ENCODE measurements around the gene TSC2.
A peak's percentile ranks its signal among the peaks of the same experiment; 100 is the strongest.

The TSC2 gene

GRCh38 chr16:2006317-2006716 is 41.5 kb upstream of the TSC2 start:
- TF ChIP-seq USF1 (IDR thresholded peaks at IDR 0.05) (no peak), TCF12 (IDR thresholded peaks at IDR 0.05; ENCODE audit: low read depth) (no peak), EGR1 (IDR thresholded peaks at IDR 0.05) (no peak), TEAD4 (IDR thresholded peaks at IDR 0.05) (no peak), CREB1 (IDR thresholded peaks at IDR 0.05; ENCODE audit: low read depth) (no peak), ZBTB7A (IDR thresholded peaks at IDR 0.05; ENCODE audit: low read depth) (no peak), TAF1 (IDR thresholded peaks at IDR 0.05; ENCODE audit: low read depth) (no peak), NFIC (IDR thresholded peaks at IDR 0.05) (no peak), RAD21 (IDR thresholded peaks at IDR 0.05; ENCODE audit: low read depth) (no peak), CEBPB (IDR thresholded peaks at IDR 0.05) (no peak), EP300 (IDR thresholded peaks at IDR 0.05; ENCODE audit: borderline replicate concordance) (no peak), YY1 (IDR thresholded peaks at IDR 0.05; ENCODE audit: low read depth) (no peak), FOXM1 (IDR thresholded peaks at IDR 0.05; ENCODE audit: borderline replicate concordance, low read depth) (no peak)
- TF ChIP-seq, protein P1, sequence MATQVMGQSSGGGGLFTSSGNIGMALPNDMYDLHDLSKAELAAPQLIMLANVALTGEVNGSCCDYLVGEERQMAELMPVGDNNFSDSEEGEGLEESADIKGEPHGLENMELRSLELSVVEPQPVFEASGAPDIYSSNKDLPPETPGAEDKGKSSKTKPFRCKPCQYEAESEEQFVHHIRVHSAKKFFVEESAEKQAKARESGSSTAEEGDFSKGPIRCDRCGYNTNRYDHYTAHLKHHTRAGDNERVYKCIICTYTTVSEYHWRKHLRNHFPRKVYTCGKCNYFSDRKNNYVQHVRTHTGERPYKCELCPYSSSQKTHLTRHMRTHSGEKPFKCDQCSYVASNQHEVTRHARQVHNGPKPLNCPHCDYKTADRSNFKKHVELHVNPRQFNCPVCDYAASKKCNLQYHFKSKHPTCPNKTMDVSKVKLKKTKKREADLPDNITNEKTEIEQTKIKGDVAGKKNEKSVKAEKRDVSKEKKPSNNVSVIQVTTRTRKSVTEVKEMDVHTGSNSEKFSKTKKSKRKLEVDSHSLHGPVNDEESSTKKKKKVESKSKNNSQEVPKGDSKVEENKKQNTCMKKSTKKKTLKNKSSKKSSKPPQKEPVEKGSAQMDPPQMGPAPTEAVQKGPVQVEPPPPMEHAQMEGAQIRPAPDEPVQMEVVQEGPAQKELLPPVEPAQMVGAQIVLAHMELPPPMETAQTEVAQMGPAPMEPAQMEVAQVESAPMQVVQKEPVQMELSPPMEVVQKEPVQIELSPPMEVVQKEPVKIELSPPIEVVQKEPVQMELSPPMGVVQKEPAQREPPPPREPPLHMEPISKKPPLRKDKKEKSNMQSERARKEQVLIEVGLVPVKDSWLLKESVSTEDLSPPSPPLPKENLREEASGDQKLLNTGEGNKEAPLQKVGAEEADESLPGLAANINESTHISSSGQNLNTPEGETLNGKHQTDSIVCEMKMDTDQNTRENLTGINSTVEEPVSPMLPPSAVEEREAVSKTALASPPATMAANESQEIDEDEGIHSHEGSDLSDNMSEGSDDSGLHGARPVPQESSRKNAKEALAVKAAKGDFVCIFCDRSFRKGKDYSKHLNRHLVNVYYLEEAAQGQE (IDR thresholded peaks at IDR 0.05; ENCODE audit: low read depth) = no peak
- TF ChIP-seq, protein P2, sequence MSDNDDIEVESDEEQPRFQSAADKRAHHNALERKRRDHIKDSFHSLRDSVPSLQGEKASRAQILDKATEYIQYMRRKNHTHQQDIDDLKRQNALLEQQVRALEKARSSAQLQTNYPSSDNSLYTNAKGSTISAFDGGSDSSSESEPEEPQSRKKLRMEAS (IDR thresholded peaks at IDR 0.05) = no peak

GRCh38 chr16:2007081-2007836 is 40.5 kb upstream of the TSC2 start:
- TF ChIP-seq EP300 (IDR thresholded peaks at IDR 0.05; ENCODE audit: borderline replicate concordance) (no peak), ZBTB7A (IDR thresholded peaks at IDR 0.05; ENCODE audit: low read depth) (no peak), YY1 (IDR thresholded peaks at IDR 0.05; ENCODE audit: low read depth) (no peak), NFIC (IDR thresholded peaks at IDR 0.05) (no peak), TCF12 (IDR thresholded peaks at IDR 0.05; ENCODE audit: low read depth) (no peak), EGR1 (IDR thresholded peaks at IDR 0.05) (no peak)

- TF ChIP-seq, protein P1 (IDR thresholded peaks at IDR 0.05; ENCODE audit: low read depth) = no peak
- TF ChIP-seq TAF1 (IDR thresholded peaks at IDR 0.05; ENCODE audit: low read depth) = no peak
- TF ChIP-seq USF1 (IDR thresholded peaks at IDR 0.05) = no peak
- TF ChIP-seq RAD21 (IDR thresholded peaks at IDR 0.05; ENCODE audit: low read depth) = no peak
- TF ChIP-seq YY1 (IDR thresholded peaks at IDR 0.05; ENCODE audit: low read depth) = no peak
- no peak for TF ChIP-seq EP300 (IDR thresholded peaks at IDR 0.05; ENCODE audit: borderline replicate concordance)
- no peak for TF ChIP-seq CREB1 (IDR thresholded peaks at IDR 0.05; ENCODE audit: low read depth)
- TF ChIP-seq ZBTB7A (IDR thresholded peaks at IDR 0.05; ENCODE audit: low read depth) = no peak
- TF ChIP-seq FOXM1 (IDR thresholded peaks at IDR 0.05; ENCODE audit: borderline replicate concordance, low read depth) = no peak
- TF ChIP-seq, protein P2 (IDR thresholded peaks at IDR 0.05) = no peak
- no peak for TF ChIP-seq EGR1 (IDR thresholded peaks at IDR 0.05)
- TF ChIP-seq NFIC (IDR thresholded peaks at IDR 0.05) = no peak
- no peak for TF ChIP-seq TCF12 (IDR thresholded peaks at IDR 0.05; ENCODE audit: low read depth)
- TF ChIP-seq TEAD4 (IDR thresholded peaks at IDR 0.05) = no peak
- no peak for TF ChIP-seq CEBPB (IDR thresholded peaks at IDR 0.05)
These were observed 39.7 kb upstream of the TSC2 start for GRCh38 chr16:2008009-2008526.

GRCh38 chr16:2008631-2009163 is 39.1 kb upstream of the TSC2 start:
- no peak for TF ChIP-seq ZBTB7A (IDR thresholded peaks at IDR 0.05; ENCODE audit: low read depth)
- TF ChIP-seq, protein P2 (IDR thresholded peaks at IDR 0.05) = peak; percentile 67

DNA sequence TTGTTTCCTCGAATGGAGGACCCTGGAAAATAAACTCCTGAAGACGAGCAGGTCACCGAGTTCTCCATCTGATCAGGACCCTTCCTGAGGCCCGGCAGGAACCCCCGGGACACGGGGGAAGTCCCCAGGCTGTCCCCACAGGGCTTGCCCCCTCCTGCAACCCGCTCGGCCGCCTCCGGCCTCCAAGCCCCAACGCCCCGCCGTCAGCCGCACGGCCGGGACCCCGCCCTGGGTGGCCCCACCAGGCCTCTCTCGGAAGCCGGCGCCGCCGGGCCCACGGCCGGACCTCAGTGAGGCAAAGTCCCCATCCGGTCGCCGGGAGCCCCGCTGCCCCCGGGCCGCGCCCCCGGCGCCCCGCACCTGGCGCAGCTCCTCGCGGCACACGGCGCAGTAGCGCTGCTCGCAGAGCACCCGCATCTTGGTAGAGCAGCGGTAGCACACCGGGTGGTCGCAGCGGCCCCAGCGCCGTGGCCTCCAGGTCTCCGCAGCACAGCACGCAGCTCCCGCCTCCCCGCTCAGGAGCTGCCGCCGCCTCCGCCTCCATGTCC is 38.5 kb upstream of the TSC2 start:
- TF ChIP-seq, protein P2 (IDR thresholded peaks at IDR 0.05) = no peak
- no peak for TF ChIP-seq EP300 (IDR thresholded peaks at IDR 0.05; ENCODE audit: borderline replicate concordance)
- TF ChIP-seq RAD21 (IDR thresholded peaks at IDR 0.05; ENCODE audit: low read depth) = no peak
- no peak for TF ChIP-seq ZBTB7A (IDR thresholded peaks at IDR 0.05; ENCODE audit: low read depth)
- TF ChIP-seq EGR1 (IDR thresholded peaks at IDR 0.05) = no peak
- TF ChIP-seq TEAD4 (IDR thresholded peaks at IDR 0.05) = no peak
- TF ChIP-seq, protein P1 (IDR thresholded peaks at IDR 0.05; ENCODE audit: low read depth) = no peak
- no peak for TF ChIP-seq YY1 (IDR thresholded peaks at IDR 0.05; ENCODE audit: low read depth)
- TF ChIP-seq CREB1 (IDR thresholded peaks at IDR 0.05; ENCODE audit: low read depth) = no peak
- no peak for TF ChIP-seq USF1 (IDR thresholded peaks at IDR 0.05)
- TF ChIP-seq FOXM1 (IDR thresholded peaks at IDR 0.05; ENCODE audit: borderline replicate concordance, low read depth) = no peak
